ENCODE data around the gene ZDHHC9. TPM values are rescaled to one million over a fixed set of nuclear protein-coding genes. Genes with fewer than 3 reads are reported as not detected.

ZDHHC9 gene
- total and polyA plus RNA-seq, 2 donors from 2014 or later, result 24.5 to 31.4 TPM

DNA sequence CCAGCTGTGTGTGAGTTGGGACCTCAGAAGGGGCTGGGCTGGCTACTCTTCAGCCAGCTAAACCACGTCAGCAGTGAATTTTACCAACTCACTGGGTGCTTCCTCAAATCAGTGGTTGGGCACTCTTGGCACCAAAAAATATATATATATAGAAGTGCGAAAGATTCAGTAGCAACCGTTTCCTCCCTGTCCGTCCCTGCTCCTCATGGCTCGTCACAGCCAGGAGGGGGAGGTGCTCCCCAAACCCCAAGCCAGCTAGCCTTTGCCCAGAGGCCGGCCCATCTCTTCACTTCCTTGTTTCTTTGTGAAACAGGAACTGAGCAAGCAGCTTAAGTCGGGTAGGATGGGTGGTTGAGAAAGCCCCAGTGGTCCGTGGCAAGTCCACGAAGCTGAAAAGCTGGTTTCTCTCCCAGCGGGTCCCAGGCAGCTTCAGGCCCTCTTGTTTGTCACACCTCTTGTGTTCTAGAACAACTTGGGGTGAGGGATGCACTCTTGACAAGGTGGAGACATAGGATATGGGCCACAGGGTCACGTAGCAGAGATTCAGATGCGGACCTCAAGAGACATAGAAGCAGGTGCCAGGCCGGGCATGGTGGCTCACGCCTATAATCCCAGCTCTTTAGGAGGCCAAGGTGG lies 70.8 kb downstream of the ZDHHC9 start:
- H3K36me3 ChIP-seq (ENCODE audit: control insufficient read depth in 2 of 3, insufficient read depth in 3 of 3, low read length in 3 of 3), result no peaks in the 10 kb centered on the region
- no peak overlapping the region for H3K4me3 ChIP-seq (ENCODE audit: low read length in 3 of 3)
- H3K27me3 ChIP-seq (ENCODE audit: control insufficient read depth, insufficient read depth, low read length), result no peaks in the 10 kb centered on the region
- H3K4me1 ChIP-seq (ENCODE audit: control insufficient read depth in 2 of 3, insufficient read depth in 2 of 3, low read depth in 1 of 3, low read length in 3 of 3), result peaks cover 0 to 9% (median 0%) of the 10 kb centered on the region in 3 donors
- intact Hi-C loops (cut with DNase I), result no loop called here
- DNase-seq, result peak in 1 of 5 donors; percentile 80
- H3K27ac ChIP-seq (ENCODE audit: low read depth in 2 of 2, low read length in 2 of 2), result no peak overlapping the region
- no peak for FAIRE-seq
- no peak for TF ChIP-seq CTCF (IDR thresholded peaks at IDR 0.05; ENCODE audit: borderline replicate concordance, extremely low read depth, insufficient read depth)
- no peak overlapping the region for H3K9ac ChIP-seq (ENCODE audit: low read length in 3 of 3)
- no peaks in the 10 kb centered on the region for H3K9me3 ChIP-seq (ENCODE audit: control insufficient read depth in 2 of 3, insufficient read depth in 1 of 3, low read length in 3 of 3)

DNA sequence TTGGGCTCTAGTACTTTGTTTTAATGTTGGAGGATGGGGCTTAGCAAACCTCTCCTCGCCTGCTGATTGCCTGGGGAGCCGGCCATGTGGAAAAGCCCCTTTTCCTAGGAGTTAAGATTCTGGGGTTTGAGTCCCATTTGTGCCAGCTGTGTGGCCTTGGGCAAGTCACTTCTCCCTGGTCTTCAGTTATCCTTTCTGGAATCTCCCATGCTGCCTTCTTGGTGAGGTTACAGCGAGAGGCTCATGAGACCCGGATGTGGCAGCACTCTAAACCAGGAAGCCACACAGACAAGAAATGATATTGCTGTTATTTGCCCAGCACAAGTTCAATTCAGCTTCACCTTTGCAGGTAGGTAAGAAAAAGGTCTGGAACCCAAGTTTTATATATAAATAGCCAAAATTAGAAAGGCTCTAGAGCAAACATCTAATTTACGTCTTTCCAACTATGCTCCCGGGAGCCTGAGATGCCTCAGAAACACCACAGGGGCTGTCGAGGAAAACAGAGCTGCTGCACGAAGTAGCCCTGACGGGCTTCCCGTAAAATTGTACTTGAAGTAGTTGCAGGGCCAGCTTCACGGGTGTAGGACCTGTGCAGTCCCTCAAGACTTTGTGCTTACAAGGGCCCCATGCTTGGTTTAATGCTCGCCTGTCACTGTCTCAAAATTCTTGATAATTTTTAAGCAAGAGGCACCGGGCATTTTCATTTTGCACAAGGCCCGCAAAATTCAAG lies 72.3 kb downstream of the ZDHHC9 start:
- Histone ChIP-seq H3K27ac (ENCODE audit: low read depth in 2 of 2, low read length in 2 of 2) (no peak overlapping the region), H3K36me3 (ENCODE audit: control insufficient read depth in 2 of 3, insufficient read depth in 3 of 3, low read length in 3 of 3) (no peaks in the 10 kb centered on the region), H3K27me3 (ENCODE audit: control insufficient read depth, insufficient read depth, low read length) (no peaks in the 10 kb centered on the region), H3K4me3 (ENCODE audit: low read length in 3 of 3) (no peak overlapping the region), H3K9me3 (ENCODE audit: control insufficient read depth in 2 of 3, insufficient read depth in 1 of 3, low read length in 3 of 3) (no peaks in the 10 kb centered on the region), H3K4me1 (ENCODE audit: control insufficient read depth in 2 of 3, insufficient read depth in 2 of 3, low read depth in 1 of 3, low read length in 3 of 3) (peaks cover 0 to 9% (median 0%) of the 10 kb centered on the region in 3 donors), H3K9ac (ENCODE audit: low read length in 3 of 3) (no peak overlapping the region)
- intact Hi-C loops (cut with DNase I), result no loop called here
- FAIRE-seq, result no peak
- no peak for DNase-seq
- no peak for TF ChIP-seq CTCF (IDR thresholded peaks at IDR 0.05; ENCODE audit: borderline replicate concordance, extremely low read depth, insufficient read depth)

DNA sequence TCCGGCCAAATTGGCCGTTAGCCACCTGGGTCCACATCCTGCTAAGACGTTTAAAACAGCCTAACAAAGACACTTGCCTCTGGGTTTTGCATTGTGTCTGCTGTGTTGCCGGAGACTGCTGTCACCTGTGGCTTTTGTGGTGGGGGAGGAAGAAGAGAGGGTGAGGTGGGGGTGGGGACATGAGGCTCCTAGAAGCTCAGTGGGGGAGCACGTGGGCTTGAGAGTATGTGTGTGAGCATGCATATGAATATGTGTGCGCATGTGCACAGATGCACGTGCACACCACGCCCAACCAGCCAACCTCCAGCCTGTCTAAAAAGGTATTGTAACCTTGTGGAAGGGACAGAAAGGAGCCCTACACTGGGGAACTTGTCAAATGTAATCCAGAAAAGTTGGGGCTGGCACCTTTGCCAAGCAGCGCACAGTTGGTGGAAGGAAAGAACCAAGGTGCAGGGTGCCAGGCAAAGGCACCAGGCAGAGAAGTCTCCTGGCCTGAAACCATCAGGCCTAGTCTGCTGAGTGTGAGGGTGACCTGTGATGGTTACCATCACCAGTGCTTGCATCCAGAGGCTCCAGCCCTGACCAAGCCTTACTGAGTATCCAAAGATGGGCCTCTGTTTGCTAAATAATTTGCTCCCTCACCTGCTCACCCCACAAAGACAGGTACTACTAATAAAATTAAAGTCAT lies 74.1 kb downstream of the ZDHHC9 start:
- no peak overlapping the region for H3K4me3 ChIP-seq (ENCODE audit: low read length in 3 of 3)
- H3K9ac ChIP-seq (ENCODE audit: low read length in 3 of 3), result no peak overlapping the region
- no peaks in the 10 kb centered on the region for H3K27me3 ChIP-seq (ENCODE audit: control insufficient read depth, insufficient read depth, low read length)
- intact Hi-C loops (cut with DNase I), result no loop called here
- no peak for DNase-seq
- H3K27ac ChIP-seq (ENCODE audit: low read depth in 2 of 2, low read length in 2 of 2), result no peak overlapping the region
- FAIRE-seq, result no peak
- TF ChIP-seq CTCF (IDR thresholded peaks at IDR 0.05; ENCODE audit: borderline replicate concordance, extremely low read depth, insufficient read depth), result no peak
- peaks cover 0 to 9% (median 0%) of the 10 kb centered on the region in 3 donors for H3K4me1 ChIP-seq (ENCODE audit: control insufficient read depth in 2 of 3, insufficient read depth in 2 of 3, low read depth in 1 of 3, low read length in 3 of 3)
- H3K9me3 ChIP-seq (ENCODE audit: control insufficient read depth in 2 of 3, insufficient read depth in 1 of 3, low read length in 3 of 3), result no peaks in the 10 kb centered on the region
- H3K36me3 ChIP-seq (ENCODE audit: control insufficient read depth in 2 of 3, insufficient read depth in 3 of 3, low read length in 3 of 3), result no peaks in the 10 kb centered on the region
